ENCODE data around the gene C1orf50. TPM values are rescaled to one million over a fixed set of nuclear protein-coding genes. Genes with fewer than 3 reads are reported as not detected.
"Not testable (repeated sequence)": the region's sequence is repeated elsewhere in the genome, so short reads cannot be mapped to it uniquely, and the experiment has no call there.

C1orf50 gene
- total RNA-seq, 1 experiment from 2014 or later: 2.0 TPM

DNA sequence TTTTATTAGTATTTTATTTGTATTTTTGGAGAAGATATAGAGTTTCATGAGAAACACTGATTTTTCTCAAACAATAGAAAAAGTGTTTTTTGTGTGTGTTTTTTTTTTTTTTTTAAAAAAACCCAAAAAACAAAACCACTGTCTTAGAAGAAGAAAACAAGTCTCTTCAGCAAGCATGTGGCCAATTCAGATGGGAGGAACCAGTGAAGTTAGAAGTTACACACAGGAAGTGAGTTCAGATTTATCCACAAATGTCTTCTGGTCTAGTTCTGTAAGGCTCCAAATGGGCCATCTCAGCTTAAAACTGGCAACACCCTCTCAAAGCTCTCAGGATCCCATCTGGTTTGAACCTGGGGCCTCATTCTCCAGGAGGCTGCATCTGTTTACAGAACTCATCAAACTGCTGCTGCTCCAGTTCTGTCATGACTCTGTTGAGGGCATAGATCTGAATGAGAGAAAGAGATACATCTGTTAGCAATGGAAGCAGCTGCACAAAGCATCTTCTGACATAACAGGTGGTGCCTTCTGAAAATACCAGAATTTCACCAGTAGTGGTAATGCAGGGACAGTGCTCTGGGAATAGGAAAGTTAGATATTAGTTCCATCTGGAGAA, 40.1 kb downstream of the C1orf50 start:
- no peak for DNase-seq
- Histone ChIP-seq H3K9me3 (peaks cover 5% of the 10 kb centered on the region; the same call in 1 of the 2 replicates), H3K27me3 (no peaks in the 10 kb centered on the region), H3K36me3 (no peaks in the 10 kb centered on the region), H3K4me3 (no peak overlapping the region)

GRCh38 chr1:42814815-42815214, 47.8 kb downstream of the C1orf50 start:
- not testable (repeated sequence) for H3K36me3 ChIP-seq, H3K4me3 ChIP-seq, H3K9me3 ChIP-seq, H3K27me3 ChIP-seq, DNase-seq

DNA sequence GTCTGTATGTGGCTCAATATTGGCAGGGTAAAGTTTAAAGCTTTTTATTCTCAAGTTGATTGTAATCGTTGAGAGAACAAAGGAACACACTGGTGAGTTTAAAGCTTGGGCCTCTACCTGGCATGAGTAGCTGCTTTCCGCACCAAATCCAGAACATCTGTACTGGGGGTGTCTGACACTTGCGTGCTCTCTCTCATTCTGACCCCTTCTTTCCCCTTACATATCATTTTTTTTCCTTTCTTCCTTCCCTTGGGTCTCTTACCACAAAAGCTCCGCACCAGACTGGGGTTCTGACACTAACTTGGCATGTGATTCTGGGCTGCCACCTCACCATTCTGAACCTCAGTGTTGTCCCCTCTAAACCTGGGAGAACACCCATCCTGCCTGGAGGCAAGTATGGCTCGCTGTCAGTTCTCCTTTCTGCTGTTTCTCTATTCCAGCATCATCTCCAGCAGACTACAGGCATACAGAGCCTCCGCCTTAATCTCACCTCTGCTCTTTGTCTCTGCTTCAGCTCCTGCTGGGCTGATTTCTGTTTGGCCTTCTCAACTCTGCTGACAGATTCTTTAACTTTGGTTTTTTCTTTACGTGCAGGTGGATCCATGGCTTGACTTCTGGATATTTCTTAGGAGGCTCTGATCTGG, 49.0 kb downstream of the C1orf50 start:
- H3K4me3 ChIP-seq: peak overlapping the region; percentile 71
- H3K9me3 ChIP-seq: no peaks in the 10 kb centered on the region
- H3K36me3 ChIP-seq: peaks cover 3% of the 10 kb centered on the region
- no peak for DNase-seq
- no peaks in the 10 kb centered on the region for H3K27me3 ChIP-seq

GRCh38 chr1:42816585-42817439, 49.8 kb downstream of the C1orf50 start, which contains the start of the genes ERMAP and SVBP:
ERMAP (plus strand) TSS chr1:42817122; CDS start chr1:42830449, 13,327 bp downstream.
SVBP (minus strand) TSS chr1:42817397; CDS start chr1:42816544, 853 bp downstream.
- DNase-seq: peak; percentile 84
- peaks cover 3% of the 10 kb centered on the region for H3K36me3 ChIP-seq
- H3K9me3 ChIP-seq: no peaks in the 10 kb centered on the region
- no peaks in the 10 kb centered on the region for H3K27me3 ChIP-seq
- peak within 1 kb of the TSS; percentile 71 for H3K4me3 ChIP-seq

- Histone ChIP-seq H3K27me3 (no peaks in the 10 kb centered on the region), H3K4me3 (peak overlapping the region; percentile 71), H3K36me3 (peaks cover 3% of the 10 kb centered on the region), H3K9me3 (no peaks in the 10 kb centered on the region)
- DNase-seq: no peak
Measured at GRCh38 chr1:42817440-42817767, 50.4 kb downstream of the C1orf50 start.

DNA sequence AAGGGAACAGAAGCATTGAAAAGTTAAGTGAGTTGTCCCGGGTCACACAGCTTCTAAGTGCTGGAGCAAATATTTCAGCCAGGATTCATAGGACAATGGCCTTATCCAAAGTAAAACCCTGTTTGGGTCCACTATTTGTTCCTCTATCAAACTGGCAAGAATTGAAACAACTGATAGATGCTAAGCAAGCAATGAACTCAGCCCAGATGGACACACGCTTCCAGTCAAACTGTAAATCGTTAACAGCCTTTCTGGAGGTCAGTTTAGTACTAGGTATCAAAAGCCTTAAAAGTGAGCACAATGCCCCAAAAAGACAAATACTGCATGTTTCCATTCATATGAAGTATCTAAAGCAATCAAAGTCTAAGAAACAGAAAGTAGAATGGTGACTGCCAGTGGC, 50.9 kb downstream of the C1orf50 start:
- Histone ChIP-seq H3K36me3 (peaks cover 3% of the 10 kb centered on the region), H3K27me3 (no peaks in the 10 kb centered on the region), H3K4me3 (peak overlapping the region; percentile 71), H3K9me3 (no peaks in the 10 kb centered on the region)
- DNase-seq: no peak

DNA sequence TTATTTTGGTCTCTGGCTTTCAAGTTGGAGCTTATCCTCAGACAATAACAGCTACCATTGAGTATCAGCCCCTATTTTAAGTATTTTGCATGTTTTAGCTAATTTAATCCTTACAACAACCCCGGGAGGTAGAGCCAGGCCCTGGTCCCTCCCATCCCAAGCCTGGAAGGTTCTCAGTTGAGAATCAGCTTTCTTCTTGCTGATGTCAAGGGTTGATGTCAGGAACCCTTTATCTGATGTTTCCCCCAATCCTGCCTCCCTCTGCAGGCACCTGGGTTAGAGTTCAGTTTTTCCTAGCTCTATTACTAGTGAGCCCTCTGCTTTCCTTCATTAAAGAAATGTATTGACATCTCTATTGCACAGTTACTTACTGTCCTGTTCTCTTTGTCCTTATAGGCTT, 53.8 kb downstream of the C1orf50 start:
- H3K4me3 ChIP-seq: no peak overlapping the region
- H3K9me3 ChIP-seq: no peaks in the 10 kb centered on the region
- no peaks in the 10 kb centered on the region for H3K27me3 ChIP-seq
- no peak for DNase-seq
- H3K36me3 ChIP-seq: no peaks in the 10 kb centered on the region

- DNase-seq: no peak
- Histone ChIP-seq H3K4me3 (no peak overlapping the region), H3K27me3 (no peaks in the 10 kb centered on the region), H3K36me3 (no peaks in the 10 kb centered on the region), H3K9me3 (no peaks in the 10 kb centered on the region)
Measured at GRCh38 chr1:42821690-42822089, 54.6 kb downstream of the C1orf50 start.

GRCh38 chr1:42822800-42823392, 55.8 kb downstream of the C1orf50 start:
- no peaks in the 10 kb centered on the region for H3K36me3 ChIP-seq
- no peaks in the 10 kb centered on the region for H3K27me3 ChIP-seq
- H3K4me3 ChIP-seq: no peak overlapping the region
- no peak for DNase-seq
- H3K9me3 ChIP-seq: no peaks in the 10 kb centered on the region

- H3K36me3 ChIP-seq: no peaks in the 10 kb centered on the region
- no peaks in the 10 kb centered on the region for H3K9me3 ChIP-seq
- DNase-seq: no peak
- no peak overlapping the region for H3K4me3 ChIP-seq
- H3K27me3 ChIP-seq: no peaks in the 10 kb centered on the region
Measured at GRCh38 chr1:42824481-42825035, 57.5 kb downstream of the C1orf50 start.

DNA sequence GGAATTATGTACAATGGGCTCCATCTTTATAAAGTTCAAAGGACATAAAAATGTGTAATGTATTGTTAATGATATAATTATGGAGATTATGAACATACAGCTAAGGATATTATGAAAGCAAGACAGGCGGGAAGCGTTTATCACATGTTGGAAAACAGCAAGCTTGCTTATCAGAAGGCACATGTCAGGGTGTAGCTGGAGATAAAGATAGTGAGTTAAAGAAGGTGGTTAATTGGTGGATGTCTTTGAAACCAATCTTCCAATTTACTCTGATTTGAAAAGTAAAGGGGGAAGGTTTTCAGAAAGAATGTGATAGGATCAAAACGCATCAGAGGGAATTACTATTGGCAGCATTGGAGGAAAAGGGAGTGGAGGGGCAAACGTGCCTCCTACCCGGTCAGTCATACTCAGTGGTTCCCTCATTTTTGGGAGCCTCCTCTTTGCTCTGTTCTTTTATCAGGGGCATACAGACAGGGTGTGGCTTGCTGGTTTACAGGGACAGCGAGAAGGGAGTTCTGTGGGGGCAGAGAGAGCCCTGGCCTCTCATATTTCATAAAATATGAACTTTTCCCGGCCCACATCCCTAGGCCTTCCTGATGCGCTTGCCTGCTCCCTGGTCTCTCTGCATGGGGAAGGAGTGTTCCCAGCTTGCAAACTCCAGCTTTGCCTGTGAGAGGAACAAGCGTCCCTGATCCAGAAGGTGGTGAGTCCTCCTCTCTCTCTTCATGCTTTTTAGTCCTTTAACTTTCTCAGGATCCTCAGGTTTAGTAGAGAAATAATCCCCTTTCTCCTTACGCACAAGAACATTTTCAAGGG, 58.2 kb downstream of the C1orf50 start:
- no peak for DNase-seq

More for the DNA sequence above, 58.2 kb downstream of the C1orf50 start:
- H3K27me3 ChIP-seq: no peaks in the 10 kb centered on the region
- H3K36me3 ChIP-seq: no peaks in the 10 kb centered on the region
- no peak overlapping the region for H3K4me3 ChIP-seq
- no peaks in the 10 kb centered on the region for H3K9me3 ChIP-seq

Other genes starting within 250 kb of the C1orf50 start
- gene PPIH, start 108.8 kb upstream of the C1orf50 start, total RNA-seq (2014; rRNA removed; shearing (Covaris generic); ENCODE audit: low replicate concordance): 79.5 and 110 TPM in 2 replicates
- gene YBX1, start 84.8 kb upstream of the C1orf50 start, total RNA-seq (2014; rRNA removed; shearing (Covaris generic); ENCODE audit: low replicate concordance): 1,830 and 1,912 TPM in 2 replicates
- gene CLDN19, start 27.0 kb upstream of the C1orf50 start, total RNA-seq (2014; rRNA removed; shearing (Covaris generic); ENCODE audit: low replicate concordance): 0.99 TPM in 1 of 2 replicates, not detected in the other
- gene P3H1, start 221 bp upstream of the C1orf50 start, total RNA-seq (2014; rRNA removed; shearing (Covaris generic); ENCODE audit: low replicate concordance): 32.4 and 37.3 TPM in 2 replicates
- 0.16 and 0.42 TPM in 2 replicates for gene TMEM269, start 17.7 kb downstream of the C1orf50 start, total RNA-seq (2014; rRNA removed; shearing (Covaris generic); ENCODE audit: low replicate concordance)
- gene ERMAP, start 49.9 kb downstream of the C1orf50 start, total RNA-seq (2014; rRNA removed; shearing (Covaris generic); ENCODE audit: low replicate concordance): 10.3 and 15.3 TPM in 2 replicates
- gene SVBP, start 50.1 kb downstream of the C1orf50 start, total RNA-seq (2014; rRNA removed; shearing (Covaris generic); ENCODE audit: low replicate concordance): 9.0 and 31.1 TPM in 2 replicates
- gene ZNF691, start 79.4 kb downstream of the C1orf50 start, total RNA-seq (2014; rRNA removed; shearing (Covaris generic); ENCODE audit: low replicate concordance): 6.9 and 10.3 TPM in 2 replicates
- gene SLC2A1, start 191.6 kb downstream of the C1orf50 start, total RNA-seq (2014; rRNA removed; shearing (Covaris generic); ENCODE audit: low replicate concordance): 70.3 and 127 TPM in 2 replicates

Measured in MG63 (cell line).